HG03039 (cell line): ENCODE measurements around the gene MAGEC1.
"Not testable (repeated sequence)": the region's sequence is repeated elsewhere in the genome, so short reads cannot be mapped to it uniquely, and the experiment has no call there.

Experiments used
- ATAC-seq: cut with Tn5 transposase; IDR thresholded peaks from one replicate; pipeline ENCODE4 v1.9.1; 2021; ENCODE audit warnings: mild to moderate bottlenecking, moderate library complexity; ENCODE audit not compliant: unreplicated experiment

The MAGEC1 gene, protein sequence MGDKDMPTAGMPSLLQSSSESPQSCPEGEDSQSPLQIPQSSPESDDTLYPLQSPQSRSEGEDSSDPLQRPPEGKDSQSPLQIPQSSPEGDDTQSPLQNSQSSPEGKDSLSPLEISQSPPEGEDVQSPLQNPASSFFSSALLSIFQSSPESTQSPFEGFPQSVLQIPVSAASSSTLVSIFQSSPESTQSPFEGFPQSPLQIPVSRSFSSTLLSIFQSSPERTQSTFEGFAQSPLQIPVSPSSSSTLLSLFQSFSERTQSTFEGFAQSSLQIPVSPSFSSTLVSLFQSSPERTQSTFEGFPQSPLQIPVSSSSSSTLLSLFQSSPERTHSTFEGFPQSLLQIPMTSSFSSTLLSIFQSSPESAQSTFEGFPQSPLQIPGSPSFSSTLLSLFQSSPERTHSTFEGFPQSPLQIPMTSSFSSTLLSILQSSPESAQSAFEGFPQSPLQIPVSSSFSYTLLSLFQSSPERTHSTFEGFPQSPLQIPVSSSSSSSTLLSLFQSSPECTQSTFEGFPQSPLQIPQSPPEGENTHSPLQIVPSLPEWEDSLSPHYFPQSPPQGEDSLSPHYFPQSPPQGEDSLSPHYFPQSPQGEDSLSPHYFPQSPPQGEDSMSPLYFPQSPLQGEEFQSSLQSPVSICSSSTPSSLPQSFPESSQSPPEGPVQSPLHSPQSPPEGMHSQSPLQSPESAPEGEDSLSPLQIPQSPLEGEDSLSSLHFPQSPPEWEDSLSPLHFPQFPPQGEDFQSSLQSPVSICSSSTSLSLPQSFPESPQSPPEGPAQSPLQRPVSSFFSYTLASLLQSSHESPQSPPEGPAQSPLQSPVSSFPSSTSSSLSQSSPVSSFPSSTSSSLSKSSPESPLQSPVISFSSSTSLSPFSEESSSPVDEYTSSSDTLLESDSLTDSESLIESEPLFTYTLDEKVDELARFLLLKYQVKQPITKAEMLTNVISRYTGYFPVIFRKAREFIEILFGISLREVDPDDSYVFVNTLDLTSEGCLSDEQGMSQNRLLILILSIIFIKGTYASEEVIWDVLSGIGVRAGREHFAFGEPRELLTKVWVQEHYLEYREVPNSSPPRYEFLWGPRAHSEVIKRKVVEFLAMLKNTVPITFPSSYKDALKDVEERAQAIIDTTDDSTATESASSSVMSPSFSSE

DNA sequence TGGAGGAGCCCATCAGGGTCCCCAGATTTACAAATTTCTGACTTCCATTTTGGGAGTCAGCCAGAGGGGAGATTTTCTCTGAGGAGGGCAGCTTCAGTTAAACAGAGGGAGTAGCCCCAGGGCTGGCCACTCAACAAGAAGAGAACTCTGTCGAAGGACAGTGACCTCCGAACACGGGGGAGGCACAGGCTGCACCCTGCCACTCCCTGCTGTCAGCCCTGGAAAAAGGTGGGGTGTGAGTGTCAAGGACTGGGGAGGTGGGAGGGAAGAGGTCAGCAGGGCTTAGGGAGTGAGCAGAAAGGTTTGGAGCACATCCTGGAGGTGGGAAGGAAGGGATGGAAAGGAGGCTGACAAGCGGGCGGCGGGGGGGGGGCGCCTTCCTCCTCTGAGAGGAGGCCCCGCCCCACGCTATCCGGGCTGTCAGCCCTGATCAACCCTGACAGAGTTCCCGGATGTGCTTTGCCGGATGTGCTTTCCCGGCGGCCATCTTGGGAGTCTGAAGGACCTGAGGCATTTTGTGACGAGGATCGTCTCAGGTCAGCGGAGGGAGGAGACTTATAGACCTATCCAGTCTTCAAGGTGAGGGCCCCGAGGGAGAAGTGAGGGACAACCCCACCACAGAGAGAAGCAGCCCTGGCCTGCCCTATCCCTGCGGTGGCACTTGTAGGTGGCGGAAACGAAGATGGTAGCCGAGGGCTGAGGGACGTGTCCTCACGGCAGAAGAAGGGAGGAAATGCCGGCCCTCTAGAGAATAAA, at the start of gene MAGEC1:
TSS of gene MAGEC1 (plus strand) at position 495 of the 756 bp plus-strand sequence. CDS start 1,179 bp downstream, outside the sequence.
- no peak for ATAC-seq

DNA sequence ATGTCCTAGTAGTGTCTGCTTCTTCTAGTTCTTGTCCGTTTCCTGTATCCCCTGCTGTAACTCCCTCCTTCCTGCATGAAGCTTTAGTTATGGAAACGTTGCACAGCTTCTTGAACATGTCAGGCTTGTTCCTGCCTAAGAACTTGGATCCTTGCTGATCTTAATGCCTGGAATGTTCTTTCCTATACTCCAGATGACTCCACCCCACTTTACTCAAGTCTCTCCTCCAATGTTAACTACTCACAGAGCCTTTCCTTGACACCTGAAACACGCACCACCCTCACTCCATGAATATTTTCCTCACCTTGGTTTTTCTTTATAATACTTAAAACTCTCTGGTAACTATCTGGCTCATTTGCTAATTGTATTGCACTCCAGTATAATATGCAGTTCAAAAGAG, 46.2 kb upstream of the MAGEC1 start:
- no peak for ATAC-seq

DNA sequence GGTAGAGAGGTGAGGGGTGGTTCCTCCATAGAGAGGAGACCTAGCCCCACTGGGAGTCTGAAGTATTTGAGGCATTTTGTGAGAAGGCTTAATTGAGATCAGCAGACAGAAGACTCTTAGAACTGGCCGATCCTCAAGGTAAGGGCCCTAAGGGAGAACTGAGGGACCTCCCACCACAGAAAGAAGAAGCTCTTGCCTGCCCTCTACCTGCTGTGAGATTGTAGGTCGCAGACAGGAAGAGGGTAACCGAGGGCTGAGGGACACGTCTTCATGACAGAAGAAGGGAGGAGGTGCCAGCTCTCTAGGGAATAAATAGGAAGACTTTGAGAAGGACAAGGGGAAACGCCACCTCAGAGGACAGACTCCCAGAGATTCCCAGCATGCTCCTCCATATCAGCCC, 24.1 kb upstream of the MAGEC1 start:
- no peak for ATAC-seq

DNA sequence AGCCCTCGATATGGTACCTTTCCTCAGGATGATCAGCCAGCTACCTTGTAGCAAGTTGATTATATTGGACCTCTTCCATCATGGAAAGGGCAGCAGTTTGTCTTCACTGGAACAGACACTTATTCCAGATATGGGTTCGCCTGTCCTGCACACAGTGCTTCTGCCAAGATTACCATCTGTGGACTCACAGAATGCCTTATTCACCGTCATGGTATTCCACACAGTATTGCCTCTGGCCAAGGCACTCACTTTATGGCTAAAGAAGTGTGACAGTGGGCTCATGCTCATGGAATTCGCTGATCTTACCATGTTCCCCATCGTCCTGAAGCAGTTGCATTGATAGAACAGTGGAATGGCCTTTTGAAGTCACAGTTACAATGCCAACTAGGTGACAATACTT, 14.9 kb upstream of the MAGEC1 start:
- ATAC-seq: not testable (repeated sequence)

DNA sequence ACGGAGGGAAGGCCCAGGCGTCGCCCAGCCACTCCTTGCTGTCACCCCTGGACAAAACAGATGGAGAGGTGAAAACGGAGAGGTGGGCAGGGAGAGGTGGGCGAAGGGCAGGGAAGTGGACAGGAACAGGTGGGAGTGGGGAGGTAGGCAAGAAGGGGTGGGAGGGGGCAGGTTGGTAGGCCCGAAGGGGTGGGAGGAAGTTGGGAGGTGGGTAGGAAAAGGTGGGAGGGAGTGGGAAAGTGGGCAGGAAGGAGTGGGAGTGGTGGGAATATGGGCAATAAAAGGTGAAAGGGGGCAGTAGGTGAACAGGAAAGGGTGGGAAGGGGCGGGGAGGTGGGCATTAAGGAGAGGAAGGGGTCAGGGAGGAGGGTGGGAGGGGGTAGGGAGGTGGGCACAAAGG, 9.0 kb upstream of the MAGEC1 start:
- ATAC-seq: no peak

DNA sequence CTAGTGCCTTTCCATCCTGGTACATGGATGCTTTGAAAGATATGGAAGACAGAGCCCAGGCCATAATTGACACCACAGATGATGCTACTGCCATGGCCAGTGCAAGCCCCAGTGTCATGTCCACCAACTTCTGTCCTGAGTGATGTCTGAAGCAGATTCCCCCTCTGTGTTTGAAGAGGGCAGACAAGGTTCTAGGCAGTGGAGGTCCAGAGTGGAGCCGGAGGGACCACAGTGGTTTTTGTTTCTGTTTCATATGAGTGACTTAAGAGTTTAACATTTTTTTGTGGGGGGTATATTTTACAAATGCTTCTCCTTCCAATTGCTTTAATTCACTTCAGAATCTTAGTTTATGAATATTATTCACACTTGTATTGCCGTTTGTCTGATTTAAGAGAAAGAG, 6.0 kb upstream of the MAGEC1 start:
- no peak for ATAC-seq

DNA sequence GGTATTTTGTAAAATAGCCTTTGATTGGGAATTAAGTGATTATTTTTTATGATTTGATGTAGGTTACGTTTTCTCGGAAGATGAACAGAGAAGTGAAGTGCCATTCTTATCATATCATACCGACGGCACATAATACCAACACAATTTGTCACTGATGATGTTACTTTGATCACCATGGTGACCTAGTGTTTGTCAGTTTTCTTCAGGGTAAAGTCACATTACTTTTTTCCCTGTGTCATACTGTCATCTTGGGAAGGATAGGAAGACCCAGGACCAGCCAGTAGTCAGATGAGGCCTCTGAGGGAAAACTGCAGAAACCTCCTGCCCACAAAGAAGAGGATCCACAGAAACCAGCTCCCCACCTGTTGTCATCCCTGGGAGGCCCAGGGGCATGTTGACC, 1.3 kb upstream of the MAGEC1 start:
- no peak for ATAC-seq

DNA sequence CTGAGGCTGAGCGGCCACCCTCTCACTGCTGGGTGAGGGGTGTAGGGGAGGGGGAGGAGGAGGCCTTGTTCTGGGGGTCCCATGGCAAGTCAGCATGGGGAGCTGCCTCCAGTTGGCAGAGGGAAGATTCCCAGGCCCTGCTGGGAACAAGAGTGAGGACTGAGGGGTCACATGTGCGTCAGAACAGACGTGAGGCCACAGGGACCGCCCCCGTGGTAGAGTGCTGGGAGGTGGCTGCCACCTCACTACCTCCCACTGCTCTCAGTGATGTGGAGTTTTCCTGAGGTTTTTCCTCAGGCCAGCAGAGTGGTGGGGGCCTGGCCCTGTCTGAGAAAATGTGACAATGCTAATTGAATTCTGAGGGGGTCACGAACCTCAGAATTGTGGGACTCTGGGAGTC, 568 bp downstream of the MAGEC1 start:
- no peak for ATAC-seq

DNA sequence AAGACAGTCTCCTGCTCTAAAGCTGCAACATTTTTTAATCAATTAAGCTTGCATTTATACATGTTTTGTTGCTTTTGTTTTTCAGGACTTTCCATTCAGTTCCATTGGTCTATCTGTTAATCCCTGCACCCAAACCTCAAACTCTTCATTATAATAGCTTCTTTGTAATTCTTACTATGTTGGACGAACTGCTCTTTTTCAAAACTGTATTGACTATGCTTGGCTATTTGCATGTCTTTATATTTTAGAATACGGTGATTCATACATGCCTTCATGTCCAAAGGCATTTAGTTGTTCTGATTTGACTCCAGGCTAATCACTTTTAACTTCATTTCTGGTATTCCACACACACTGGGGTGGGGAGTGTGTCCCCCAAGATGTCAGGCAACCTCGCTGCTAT, 14.1 kb downstream of the MAGEC1 start:
- ATAC-seq: no peak

DNA sequence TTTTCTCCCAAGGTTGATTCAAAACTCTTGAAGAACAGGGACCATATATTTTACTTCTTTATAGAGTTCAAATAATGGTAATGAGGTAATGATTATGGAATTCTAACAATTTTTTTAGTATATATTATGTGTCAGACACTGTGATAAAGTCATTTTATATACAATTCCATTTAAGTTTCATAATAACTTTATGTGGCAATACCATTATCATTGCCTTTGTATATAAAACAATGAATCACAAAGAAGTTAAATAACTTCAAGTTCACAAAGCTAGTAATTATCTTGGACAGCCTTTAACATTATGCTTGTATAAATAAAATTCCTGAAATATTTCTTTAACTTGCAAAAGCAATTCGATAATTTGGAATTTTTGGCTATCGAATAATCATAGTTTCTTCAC, 20.6 kb downstream of the MAGEC1 start:
- ATAC-seq: no peak

DNA sequence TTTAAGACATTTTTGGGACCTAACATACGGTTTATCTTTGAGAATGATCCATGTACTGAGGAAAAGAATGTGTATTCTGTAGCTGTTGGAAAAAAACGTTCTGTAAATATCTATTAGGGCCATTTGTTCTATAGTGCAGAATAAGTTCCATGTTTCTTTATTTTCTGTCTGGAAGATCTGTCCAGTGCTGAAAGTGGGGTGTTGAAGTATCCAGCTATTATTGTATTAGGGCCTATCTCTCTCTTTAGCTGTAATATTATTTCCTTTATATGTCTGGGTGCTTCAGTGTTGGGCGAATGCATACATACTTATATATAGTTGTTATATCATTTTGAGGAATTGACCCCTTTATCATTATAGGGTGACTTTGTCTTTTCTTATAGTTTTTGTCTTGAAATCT, 24.7 kb downstream of the MAGEC1 start:
- ATAC-seq: no peak

DNA sequence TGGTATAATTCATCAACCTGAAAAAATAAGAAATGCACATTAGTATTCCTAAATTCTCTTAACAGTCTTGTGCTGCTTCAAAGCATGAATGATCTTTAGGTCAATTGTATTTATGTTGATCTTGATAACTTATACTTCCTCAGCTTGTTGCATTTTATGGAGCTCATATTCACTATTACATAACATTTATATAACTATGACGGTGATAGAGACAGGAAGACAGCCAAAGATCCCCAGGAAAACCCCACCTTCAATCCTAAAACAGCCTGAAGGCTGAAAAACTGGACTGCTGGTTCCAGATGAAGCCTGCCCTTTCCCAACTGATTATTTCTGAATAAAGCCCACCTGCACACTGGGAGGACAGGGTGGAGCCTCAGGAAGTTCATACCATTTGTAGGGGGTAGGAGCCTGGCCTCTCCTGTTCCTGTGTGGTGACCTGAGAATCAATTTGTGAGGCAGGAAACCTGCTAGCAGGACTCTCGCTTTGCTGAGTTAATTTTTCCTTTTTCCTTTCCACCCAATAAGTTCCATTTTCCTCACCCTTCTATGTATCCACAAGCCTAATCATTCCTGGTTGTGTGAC, 30.5 kb downstream of the MAGEC1 start:
- ATAC-seq: no peak

DNA sequence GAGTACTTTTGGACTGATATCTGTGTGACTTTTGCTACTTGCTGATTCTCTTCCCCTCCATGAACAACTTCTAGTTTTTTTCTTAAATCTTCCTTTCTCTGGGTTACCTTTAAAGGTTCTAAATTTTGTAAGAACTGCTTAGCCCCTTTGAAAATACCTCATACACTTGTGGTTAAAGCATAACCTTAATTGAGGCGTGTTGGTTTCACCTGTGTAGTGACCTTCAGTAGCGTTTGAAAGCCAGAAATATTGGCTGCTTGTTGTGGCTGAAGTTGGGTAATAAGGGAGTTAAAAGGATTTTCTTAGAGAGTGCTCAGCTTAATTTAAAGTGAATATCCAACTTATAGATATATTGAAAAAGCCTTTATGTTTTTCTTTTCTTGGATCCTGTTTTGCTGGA, 32.0 kb downstream of the MAGEC1 start:
- ATAC-seq: no peak

DNA sequence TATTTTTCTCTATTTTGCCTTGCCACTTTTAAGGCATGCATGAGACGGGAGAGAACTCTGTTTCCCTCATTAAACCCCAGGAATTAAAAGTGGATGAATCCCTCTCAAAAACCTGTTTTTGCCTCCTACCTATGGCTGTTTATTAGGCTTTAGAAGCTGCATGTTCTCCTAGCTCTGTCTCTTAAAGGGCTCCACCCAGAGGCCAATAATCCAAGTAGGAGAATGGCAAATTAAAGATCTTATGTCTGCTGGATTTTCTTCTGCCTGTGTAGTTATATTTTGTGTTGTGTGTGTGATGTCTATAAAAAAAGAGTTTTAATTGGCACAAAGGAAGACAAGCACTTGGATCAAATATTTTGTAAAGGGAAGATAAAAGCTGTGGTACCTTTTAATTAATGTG, 32.4 kb downstream of the MAGEC1 start:
- ATAC-seq: no peak

DNA sequence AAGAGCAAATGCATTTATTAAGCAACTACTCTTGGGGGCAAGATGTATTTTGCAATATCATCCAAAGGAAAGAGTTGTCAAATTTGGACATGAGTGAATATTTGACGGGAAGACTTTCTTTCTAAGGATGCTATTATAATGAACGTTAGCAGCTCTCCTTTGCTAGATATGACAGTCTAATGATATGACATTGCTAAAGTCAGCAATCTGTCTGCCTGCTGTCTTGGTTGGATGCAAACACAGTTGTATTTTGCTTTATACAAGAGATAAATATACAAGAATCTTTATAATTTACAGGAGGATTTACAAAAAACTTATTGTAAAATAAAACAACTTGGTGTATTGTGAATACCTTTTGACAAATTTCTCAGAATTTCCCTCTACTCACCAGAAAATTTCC, 37.5 kb downstream of the MAGEC1 start:
- ATAC-seq: no peak

DNA sequence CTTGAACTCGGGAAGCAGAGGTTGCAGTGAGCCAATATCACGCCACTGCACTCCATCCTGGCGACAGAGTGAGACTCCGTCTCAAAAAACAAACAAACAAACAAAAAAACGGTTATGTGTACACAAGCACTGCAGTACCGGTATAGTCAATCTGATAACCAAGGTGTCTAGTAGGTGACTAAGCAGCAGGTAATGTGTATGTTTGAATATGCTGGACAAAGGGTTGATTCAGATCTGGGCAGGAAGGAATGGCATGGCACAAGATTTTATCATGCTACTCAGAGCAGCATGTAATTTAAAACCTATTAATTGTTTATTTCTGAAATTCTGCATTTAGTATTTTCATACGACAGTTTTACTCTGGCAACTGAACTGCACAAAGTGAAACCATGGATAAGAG, 41.7 kb downstream of the MAGEC1 start:
- no peak for ATAC-seq

DNA sequence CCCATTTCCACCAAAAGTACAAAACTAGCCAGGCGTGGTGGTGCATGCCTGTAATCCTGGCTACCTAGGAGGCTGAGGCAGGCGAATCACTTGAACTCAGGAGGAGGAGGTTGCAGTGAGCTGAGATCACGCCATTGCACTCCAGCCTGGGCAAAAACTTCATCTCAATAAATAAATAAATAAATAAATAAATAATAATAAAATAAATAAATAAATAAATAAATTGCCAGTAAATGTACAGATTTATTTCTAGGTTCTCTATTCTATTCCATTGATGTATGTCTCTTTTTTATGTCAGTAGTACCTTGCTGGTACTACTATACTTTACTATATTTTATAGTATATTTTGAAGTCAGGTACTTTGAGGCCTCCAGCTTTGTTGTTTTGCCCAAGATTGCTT, 43.7 kb downstream of the MAGEC1 start:
- no peak for ATAC-seq

DNA sequence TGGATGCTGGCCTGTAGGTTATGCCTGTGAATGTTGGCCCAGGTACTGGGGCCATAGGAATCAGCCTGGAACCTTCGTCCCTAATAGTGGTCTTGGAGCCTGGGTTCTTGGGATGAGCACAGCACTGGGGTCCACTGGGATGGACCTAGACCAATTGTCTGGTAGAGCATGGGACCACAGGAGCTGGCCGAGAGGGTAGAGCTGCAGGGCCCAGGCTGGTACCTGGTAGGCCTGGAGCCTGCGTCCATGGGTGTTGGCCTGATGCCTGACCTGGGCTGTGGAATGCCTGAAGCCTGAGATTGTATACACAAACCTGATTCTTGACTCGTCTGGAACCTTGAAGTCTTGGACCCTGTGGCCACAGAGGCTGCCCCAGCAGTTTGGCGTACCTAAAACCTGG, 48.9 kb downstream of the MAGEC1 start:
- ATAC-seq: no peak

DNA sequence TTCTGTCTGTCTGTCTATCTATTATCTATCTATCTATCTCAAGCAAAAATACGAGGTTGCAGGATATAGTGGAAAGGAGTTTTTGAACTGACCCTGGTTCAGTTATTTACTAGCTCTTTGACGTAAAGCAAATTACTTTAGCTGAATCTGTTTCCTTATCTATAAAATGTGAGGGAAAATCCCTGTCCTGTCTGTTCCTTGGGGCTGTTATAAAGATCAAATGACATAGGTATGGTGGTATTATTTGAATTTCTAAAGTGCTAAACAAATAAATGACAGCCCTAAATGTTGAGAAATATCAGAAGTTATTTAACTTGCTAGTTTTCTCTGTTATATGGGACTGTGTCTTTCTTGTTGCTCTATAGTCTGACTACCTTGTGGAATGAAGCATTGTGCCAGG, 55.0 kb downstream of the MAGEC1 start:
- ATAC-seq: no peak
